ENCODE data around the gene CTSZ.

Gene CTSZ

DNA sequence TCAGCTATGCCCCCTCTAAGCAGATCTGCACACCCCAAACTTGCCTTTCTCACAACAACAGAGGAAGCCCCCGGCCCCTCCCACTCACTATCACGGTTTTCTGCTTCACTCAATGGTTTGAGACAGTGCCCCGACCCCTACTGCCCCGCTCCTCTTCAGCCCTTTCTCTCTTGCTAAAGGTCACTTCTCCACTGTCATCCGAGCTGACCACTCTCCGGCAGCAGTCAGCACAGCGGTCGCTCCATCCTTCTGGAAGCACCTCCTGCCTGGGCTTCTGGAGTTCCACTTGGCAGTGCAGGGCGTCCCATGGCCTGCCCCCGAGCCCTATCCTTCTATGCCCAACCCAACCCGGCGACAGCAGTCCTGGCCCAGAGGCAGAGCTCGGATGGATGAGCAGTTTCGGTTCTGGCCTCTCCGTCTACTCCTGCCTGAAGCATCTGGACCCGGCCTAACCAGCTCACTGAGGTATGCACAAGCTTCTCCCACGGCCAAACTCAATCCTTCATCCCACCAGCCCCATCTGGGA is 4.1 kb downstream of the CTSZ start:
- Mint-ChIP-seq H3K36me3 (peaks cover 74 to 84% of the 10 kb centered on the region in 2 donors), H3K27ac (peak overlapping the region; percentile 100), H3K27me3 (no peaks in the 10 kb centered on the region), H3K9me3 (no peaks in the 10 kb centered on the region), H3K4me3 (peak overlapping the region; percentile 94), H3K4me1 (peaks cover 48 to 85% of the 10 kb centered on the region in 2 donors)
- no peak for DNase-seq
- ATAC-seq (replicated peaks) = no peak

GRCh38 chr20:59002388-59002787 is 4.7 kb downstream of the CTSZ start:
- Mint-ChIP-seq H3K4me3 (peak overlapping the region; percentile 94), H3K36me3 (peaks cover 77 to 86% of the 10 kb centered on the region in 2 donors), H3K27me3 (no peaks in the 10 kb centered on the region), H3K4me1 (peaks cover 49 to 85% of the 10 kb centered on the region in 2 donors), H3K27ac (peak overlapping the region; percentile 100), H3K9me3 (no peaks in the 10 kb centered on the region)
- ATAC-seq (replicated peaks) = no peak
- no peak for DNase-seq

GRCh38 chr20:59001449-59002171 is 5.4 kb downstream of the CTSZ start:
- H3K9me3 Mint-ChIP-seq = no peaks in the 10 kb centered on the region
- no peak for DNase-seq
- no peak for ATAC-seq (replicated peaks)
- peaks cover 50 to 92% of the 10 kb centered on the region in 2 donors for H3K4me1 Mint-ChIP-seq
- no peaks in the 10 kb centered on the region for H3K27me3 Mint-ChIP-seq
- H3K36me3 Mint-ChIP-seq = peaks cover 84 to 93% of the 10 kb centered on the region in 2 donors
- peak overlapping the region; percentile 100 for H3K27ac Mint-ChIP-seq
- peak overlapping the region; percentile 66 to 94 for H3K4me3 Mint-ChIP-seq

- no peak for ATAC-seq (replicated peaks)
- Mint-ChIP-seq H3K36me3 (peaks cover 82 to 94% of the 10 kb centered on the region in 2 donors), H3K4me1 (peaks cover 55 to 96% of the 10 kb centered on the region in 2 donors), H3K27ac (peak overlapping the region; percentile 100), H3K9me3 (no peaks in the 10 kb centered on the region), H3K4me3 (peak overlapping the region in 1 of 2 donors; percentile 66), H3K27me3 (no peaks in the 10 kb centered on the region)
- DNase-seq = no peak
These were observed 6.0 kb downstream of the CTSZ start for GRCh38 chr20:59001068-59001448.

DNA sequence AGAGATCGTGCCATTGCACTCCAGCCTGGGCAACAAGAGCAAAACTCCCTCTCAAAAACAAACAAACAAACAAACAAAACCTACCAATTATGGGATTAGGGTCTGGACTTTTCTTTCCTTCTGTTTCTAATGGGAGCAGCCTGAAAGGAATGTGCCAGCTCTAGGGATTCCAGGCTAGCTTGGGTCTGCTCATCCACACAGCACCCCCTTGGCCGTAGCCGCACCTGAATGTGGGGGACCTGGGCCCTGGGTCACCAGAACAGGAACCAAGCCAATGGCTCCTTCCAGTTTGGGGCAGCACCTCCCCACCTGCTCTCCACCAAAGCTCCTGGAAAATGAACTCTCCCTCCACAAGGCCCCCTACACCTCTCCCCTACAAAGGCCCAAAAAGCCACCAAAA is 6.7 kb downstream of the CTSZ start:
- H3K27ac Mint-ChIP-seq = peak overlapping the region; percentile 37

DNA sequence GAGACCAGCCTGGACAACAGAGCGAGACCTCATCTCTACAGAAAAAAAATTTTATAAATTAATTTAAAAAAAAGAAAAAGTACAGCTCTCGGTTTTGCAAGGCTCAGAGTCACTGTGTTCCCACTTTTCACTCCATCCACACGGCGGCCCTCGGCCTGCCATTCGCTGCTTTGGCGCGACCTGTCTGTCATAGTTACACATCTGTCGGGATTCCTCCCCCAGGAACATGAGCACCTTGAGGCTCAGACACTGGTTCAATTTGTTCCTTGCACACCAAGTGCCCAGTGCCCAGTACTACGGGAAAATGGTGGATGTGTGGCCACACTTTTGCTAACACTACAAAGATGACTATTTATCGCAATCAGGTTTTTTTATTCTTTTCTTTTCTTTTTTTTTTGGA is 8.4 kb downstream of the CTSZ start:
- H3K36me3 Mint-ChIP-seq = peaks cover 80 to 94% of the 10 kb centered on the region in 2 donors
- no peaks in the 10 kb centered on the region for H3K27me3 Mint-ChIP-seq
- DNase-seq = no peak
- ATAC-seq (replicated peaks) = no peak
- peaks cover 53 to 100% of the 10 kb centered on the region in 2 donors for H3K4me1 Mint-ChIP-seq
- H3K9me3 Mint-ChIP-seq = no peaks in the 10 kb centered on the region
- peak overlapping the region; percentile 75 for H3K27ac Mint-ChIP-seq
- no peak overlapping the region for H3K4me3 Mint-ChIP-seq

More for the DNA sequence above, 6.7 kb downstream of the CTSZ start:
- no peak for DNase-seq
- ATAC-seq (replicated peaks) = no peak
- Mint-ChIP-seq H3K4me3 (peak overlapping the region in 1 of 2 donors; percentile 28), H3K27me3 (no peaks in the 10 kb centered on the region), H3K9me3 (no peaks in the 10 kb centered on the region), H3K4me1 (peaks cover 58 to 96% of the 10 kb centered on the region in 2 donors), H3K36me3 (peaks cover 82 to 94% of the 10 kb centered on the region in 2 donors)

DNA sequence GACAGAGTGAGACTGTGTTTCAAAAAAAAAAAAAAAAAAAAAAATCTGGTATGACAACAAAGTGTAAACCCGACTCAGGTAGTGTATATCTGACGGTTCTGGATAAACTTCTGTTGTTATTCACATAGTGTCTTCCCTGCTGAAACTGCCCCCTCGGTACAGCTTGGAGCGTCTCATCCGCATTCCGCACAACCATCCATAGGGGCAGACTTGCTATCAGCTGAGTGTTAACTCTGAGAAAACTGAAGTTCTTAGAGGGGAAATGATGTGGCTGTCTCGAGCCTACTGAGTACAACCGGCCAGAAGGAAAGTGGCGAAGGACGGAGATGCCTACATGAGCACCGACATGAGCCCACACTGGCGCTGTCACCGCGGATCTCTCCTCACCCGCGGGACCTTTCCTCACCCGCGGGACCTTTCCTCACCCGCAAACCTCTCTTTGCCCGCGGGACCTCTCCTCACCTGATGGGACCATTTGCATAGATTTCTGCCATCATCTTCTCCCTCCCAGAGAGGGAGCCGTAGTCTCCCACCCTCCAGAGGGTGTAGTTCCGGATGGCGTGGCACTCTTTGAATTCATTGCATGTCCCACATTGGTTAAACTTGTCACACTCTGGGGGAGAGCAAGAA is 9.8 kb downstream of the CTSZ start:
- Mint-ChIP-seq H3K27ac (peak overlapping the region; percentile 83), H3K9me3 (no peaks in the 10 kb centered on the region), H3K27me3 (no peaks in the 10 kb centered on the region), H3K36me3 (peaks cover 75 to 92% of the 10 kb centered on the region in 2 donors), H3K4me1 (peaks cover 41 to 99% of the 10 kb centered on the region in 2 donors), H3K4me3 (peak overlapping the region; percentile 12 to 53)
- no peak for ATAC-seq (replicated peaks)
- DNase-seq = no peak

GRCh38 chr20:58996226-58996611 is 10.8 kb downstream of the CTSZ start:
- ATAC-seq (replicated peaks) = no peak
- Mint-ChIP-seq H3K27ac (peak overlapping the region; percentile 97), H3K4me1 (peaks cover 34 to 89% of the 10 kb centered on the region in 2 donors)

GRCh38 chr20:58995461-58996225 is 11.4 kb downstream of the CTSZ start:
- no peaks in the 10 kb centered on the region for H3K9me3 Mint-ChIP-seq
- H3K27me3 Mint-ChIP-seq = no peaks in the 10 kb centered on the region
- H3K27ac Mint-ChIP-seq = peak overlapping the region; percentile 97
- ATAC-seq (replicated peaks) (no peak), DNase-seq (no peak)
- peak overlapping the region; percentile 67 to 69 for H3K4me3 Mint-ChIP-seq
- peaks cover 72 to 88% of the 10 kb centered on the region in 2 donors for H3K36me3 Mint-ChIP-seq
- H3K4me1 Mint-ChIP-seq = peaks cover 34 to 83% of the 10 kb centered on the region in 2 donors

More at GRCh38 chr20:58996226-58996611, 10.8 kb downstream of the CTSZ start:
- H3K27me3 Mint-ChIP-seq = no peaks in the 10 kb centered on the region
- H3K36me3 Mint-ChIP-seq = peaks cover 72 to 88% of the 10 kb centered on the region in 2 donors
- DNase-seq = no peak
- H3K9me3 Mint-ChIP-seq = no peaks in the 10 kb centered on the region
- H3K4me3 Mint-ChIP-seq = peak overlapping the region in 1 of 2 donors; percentile 67

DNA sequence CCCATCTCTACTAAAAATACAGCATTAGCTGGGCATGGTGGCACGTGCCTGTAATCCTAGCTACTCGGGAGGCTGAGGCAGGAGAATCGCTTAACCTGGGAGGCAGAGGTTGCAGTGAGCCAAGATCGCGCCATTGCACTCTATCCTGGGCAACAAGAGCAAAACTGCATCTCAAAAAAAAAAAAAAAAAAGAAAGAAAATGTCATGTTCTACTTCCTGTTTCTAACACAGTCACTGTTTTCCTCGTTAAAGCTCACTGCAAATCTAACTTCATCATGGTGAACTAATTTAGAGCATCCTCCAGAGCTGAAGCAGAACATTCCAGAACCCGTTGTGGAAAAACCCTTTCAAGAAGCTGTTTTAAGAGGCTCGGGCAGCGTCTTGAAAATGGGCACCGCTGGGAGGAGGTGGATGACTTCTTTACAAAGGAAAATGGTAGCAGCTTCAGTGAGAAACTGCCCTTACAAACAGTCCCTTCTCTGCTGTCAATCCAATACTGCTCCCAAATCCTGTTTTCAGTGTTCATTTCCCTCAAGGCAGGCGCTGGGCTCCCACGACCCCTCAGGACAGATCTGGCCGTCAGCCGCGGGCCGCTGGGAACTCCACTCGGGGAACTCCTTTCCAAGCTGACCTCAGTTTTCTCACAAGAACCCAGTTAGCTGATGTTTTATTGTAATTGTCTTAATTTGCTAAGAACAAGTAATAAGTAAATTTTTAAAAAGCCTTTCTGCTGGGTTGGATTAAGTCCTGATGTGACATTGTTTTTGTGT is 12.5 kb downstream of the CTSZ start:
- Mint-ChIP-seq H3K4me1 (peaks cover 32 to 73% of the 10 kb centered on the region in 2 donors), H3K27me3 (no peaks in the 10 kb centered on the region), H3K9me3 (no peaks in the 10 kb centered on the region), H3K4me3 (peak overlapping the region; percentile 29 to 53), H3K36me3 (peaks cover 73 to 84% of the 10 kb centered on the region in 2 donors), H3K27ac (peak overlapping the region; percentile 97)
- peak; percentile 27 to 29 for ATAC-seq (replicated peaks)
- no peak for DNase-seq

GRCh38 chr20:58993332-58994248 is 13.5 kb downstream of the CTSZ start:
- peaks cover 69 to 82% of the 10 kb centered on the region in 2 donors for H3K36me3 Mint-ChIP-seq
- peak overlapping the region; percentile 95 for H3K27ac Mint-ChIP-seq
- ATAC-seq (replicated peaks) (peak; percentile 54 to 57), DNase-seq (no peak)
- no peaks in the 10 kb centered on the region for H3K27me3 Mint-ChIP-seq
- peaks cover 30 to 72% of the 10 kb centered on the region in 2 donors for H3K4me1 Mint-ChIP-seq
- H3K4me3 Mint-ChIP-seq = peak overlapping the region; percentile 41 to 53
- H3K9me3 Mint-ChIP-seq = no peaks in the 10 kb centered on the region

- H3K36me3 Mint-ChIP-seq = peaks cover 66 to 79% of the 10 kb centered on the region in 2 donors
- DNase-seq = no peak
- H3K27ac Mint-ChIP-seq = peak overlapping the region; percentile 95
- no peaks in the 10 kb centered on the region for H3K27me3 Mint-ChIP-seq
- H3K9me3 Mint-ChIP-seq = no peaks in the 10 kb centered on the region
- peaks cover 30 to 68% of the 10 kb centered on the region in 2 donors for H3K4me1 Mint-ChIP-seq
- H3K4me3 Mint-ChIP-seq = no peak overlapping the region
- peak; percentile 4 to 11 for ATAC-seq (replicated peaks)
These were observed 14.1 kb downstream of the CTSZ start for GRCh38 chr20:58992911-58993310.

DNA sequence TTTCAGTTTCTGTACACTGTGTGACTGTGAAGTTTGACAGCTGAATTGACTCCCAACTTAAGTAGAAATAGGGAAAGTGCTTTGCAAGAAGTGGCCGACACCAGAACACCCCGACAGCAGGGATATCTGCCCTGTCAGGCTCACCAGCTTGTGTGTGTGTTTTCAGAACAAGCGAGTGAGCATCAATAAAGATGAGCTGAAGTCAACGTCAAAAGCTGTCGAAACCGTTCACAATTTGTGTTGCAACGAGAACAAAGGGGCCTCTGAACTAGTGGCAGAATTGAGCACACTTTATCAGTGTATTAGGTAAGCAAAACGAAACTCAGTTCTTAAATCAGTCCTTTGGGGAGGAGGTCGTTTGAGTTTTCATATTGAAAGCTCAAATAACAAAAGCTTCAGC is 15.3 kb downstream of the CTSZ start:
- Mint-ChIP-seq H3K4me3 (no peak overlapping the region), H3K36me3 (peaks cover 62 to 79% of the 10 kb centered on the region in 2 donors), H3K27ac (peak overlapping the region; percentile 71), H3K4me1 (peaks cover 27 to 60% of the 10 kb centered on the region in 2 donors), H3K9me3 (no peaks in the 10 kb centered on the region), H3K27me3 (no peaks in the 10 kb centered on the region)
- DNase-seq = no peak
- no peak for ATAC-seq (replicated peaks)

All from stimulated activated naive B cell treated with anti-CD40 and anti-IgM and Interleukin-4, amounts not matched to agents 10 μg/mL and 1 μg/mL and 100 μg/mL, for 72 hours (primary cell).